HL-60 (cell line): ENCODE measurements around the gene CHST13.

ENCODE experiments used
- CTCF ChIP-seq: IDR thresholded peaks from one replicate; pipeline ENCODE4 v1.5.1; 2011; ENCODE audit warnings: low read length, control low read depth, inconsistent platforms; ENCODE audit not compliant: insufficient read depth
- POLR2AphosphoS5 ChIP-seq: IDR thresholded peaks from 2 replicates; pipeline ENCODE4 v1.6.1; 2012; ENCODE audit warnings: low read depth

- no peak for TF ChIP-seq CTCF
- TF ChIP-seq POLR2AphosphoS5, result no peak
Observed at GRCh38 chr3:126478581-126479310, 45.2 kb upstream of the CHST13 start.
